GM18951 (cell line): ENCODE measurements around the gene OR11A1.
"Not testable (repeated sequence)": the region's sequence is repeated elsewhere in the genome, so short reads cannot be mapped to it uniquely, and the experiment has no call there.

Source experiments
- POLR2A ChIP-seq: IDR thresholded peaks from 4 replicates; pipeline ENCODE4 v1.6.1; 2011; ENCODE audit warnings: mild to moderate bottlenecking; ENCODE audit not compliant: insufficient read length, insufficient read depth; ENCODE audit errors: extremely low read depth
- in situ Hi-C: fragments of 300-500 bp; cut with MboI; formaldehyde crosslinking; loops from one replicate; pipeline ENCODE4 v1.12.0; 2022; ENCODE audit warnings: low sequenced_read_pairs, mixed read lengths, inconsistent platforms; ENCODE audit not compliant: unreplicated experiment

OR11A1 gene

DNA sequence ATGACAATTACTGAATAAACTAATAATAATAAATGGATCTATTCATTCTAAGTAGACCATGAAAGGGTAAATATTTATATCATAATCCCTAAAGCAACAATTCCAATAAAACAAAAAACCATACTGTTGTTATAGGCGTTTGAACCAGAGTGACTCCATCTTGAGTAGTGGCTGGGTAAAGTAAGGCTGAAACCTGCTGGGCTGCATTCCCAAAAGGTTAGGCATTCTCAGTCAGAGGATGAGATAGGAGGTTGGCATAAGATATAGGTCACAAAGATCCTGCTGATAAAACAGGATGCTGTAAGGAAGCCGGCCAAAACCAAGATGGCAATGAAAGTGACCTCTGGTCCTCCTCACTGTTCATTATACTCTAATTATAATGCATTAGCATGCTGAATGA lies 8.4 kb upstream of the OR11A1 start:
- in situ Hi-C loops, result no loop called here
- no peak for TF ChIP-seq POLR2A

DNA sequence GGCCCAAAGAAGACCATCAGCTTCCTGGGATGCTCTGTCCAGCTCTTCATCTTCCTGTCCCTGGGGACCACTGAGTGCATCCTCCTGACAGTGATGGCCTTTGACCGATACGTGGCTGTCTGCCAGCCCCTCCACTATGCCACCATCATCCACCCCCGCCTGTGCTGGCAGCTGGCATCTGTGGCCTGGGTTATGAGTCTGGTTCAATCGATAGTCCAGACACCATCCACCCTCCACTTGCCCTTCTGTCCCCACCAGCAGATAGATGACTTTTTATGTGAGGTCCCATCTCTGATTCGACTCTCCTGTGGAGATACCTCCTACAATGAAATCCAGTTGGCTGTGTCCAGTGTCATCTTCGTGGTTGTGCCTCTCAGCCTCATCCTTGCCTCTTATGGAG lies 5.2 kb upstream of the OR11A1 start:
- no peak for TF ChIP-seq POLR2A
- in situ Hi-C loops, result no loop called here

- TF ChIP-seq POLR2A, result no peak
- in situ Hi-C loops, result no loop called here
Observed at GRCh38 chr6:29461021-29461814, 4.3 kb upstream of the OR11A1 start.

GRCh38 chr6:29451471-29452193 lies 5.2 kb downstream of the OR11A1 start:
- no peak for TF ChIP-seq POLR2A
- in situ Hi-C loops, result no loop called here

- in situ Hi-C loops, result no loop called here
- TF ChIP-seq POLR2A, result no peak
Observed at GRCh38 chr6:29447670-29448069, 9.2 kb downstream of the OR11A1 start.

DNA sequence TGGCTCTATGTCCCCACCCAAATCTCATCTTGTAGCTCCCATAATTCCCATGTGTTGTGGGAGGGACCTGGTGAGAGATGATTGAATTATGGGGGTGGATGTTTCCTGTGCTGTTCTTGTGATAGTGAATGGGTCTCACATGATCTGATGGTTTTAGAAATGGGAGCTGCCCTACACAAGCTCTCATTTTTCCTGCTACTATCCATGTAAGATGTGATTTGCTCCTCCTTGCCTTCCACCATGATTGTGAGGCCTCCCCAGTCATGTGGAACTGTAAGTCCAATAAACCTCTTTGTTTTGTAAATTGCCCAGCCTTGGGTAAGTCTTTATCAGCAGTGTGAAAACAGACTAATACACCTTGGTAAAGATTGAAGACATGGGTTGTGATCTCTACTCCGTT lies 12.8 kb downstream of the OR11A1 start:
- in situ Hi-C loops, result not testable (repeated sequence)

DNA sequence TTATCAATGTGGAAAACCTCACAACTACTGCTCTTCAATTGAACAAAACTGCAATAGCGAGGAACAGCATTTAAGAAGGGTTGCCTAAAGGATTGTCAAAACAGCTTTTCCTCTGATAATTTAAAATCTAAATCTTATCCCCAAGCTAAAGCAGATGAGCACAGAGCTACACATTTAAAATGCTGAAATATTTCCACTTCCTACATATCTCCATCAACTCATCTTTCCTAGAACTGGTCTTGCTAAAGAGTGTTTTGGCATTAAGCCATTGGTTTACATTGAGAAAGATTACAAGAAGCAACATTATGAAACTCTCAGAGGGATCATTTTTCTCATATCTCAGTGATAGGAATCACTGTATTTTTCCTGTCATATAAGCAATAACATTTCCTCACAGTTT lies 14.2 kb downstream of the OR11A1 start:
- no peak for TF ChIP-seq POLR2A
- in situ Hi-C loops, result no loop called here

DNA sequence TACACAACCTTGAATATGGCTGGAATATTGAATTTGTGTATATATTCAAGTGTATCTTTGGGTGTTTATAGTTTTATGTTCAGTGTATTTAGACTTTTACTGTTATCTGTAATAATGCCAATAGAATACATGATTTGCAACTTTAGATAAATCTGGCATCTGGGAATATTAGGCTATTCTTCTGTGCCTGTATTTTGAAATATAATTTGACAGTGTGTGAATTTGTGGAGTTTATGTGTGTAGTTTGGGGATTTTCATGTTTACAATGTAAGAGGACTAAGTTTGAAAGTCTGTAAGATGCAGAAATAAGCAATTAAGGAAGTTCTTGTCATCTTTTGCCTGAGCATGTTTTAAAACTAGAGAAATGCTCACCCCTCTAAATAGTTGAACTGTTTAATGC lies 17.9 kb downstream of the OR11A1 start, which contains the start of gene OR10C1:
TSS of gene OR10C1 (plus strand) at position 301 of the 400 bp plus-strand sequence. CDS start 710 bp downstream, outside the sequence.
- in situ Hi-C loops, result no loop called here
- TF ChIP-seq POLR2A, result no peak

- in situ Hi-C loops, result not testable (repeated sequence)
Observed at GRCh38 chr6:29436730-29437129, 20.1 kb downstream of the OR11A1 start.

- in situ Hi-C loops, result no loop called here
- no peak for TF ChIP-seq POLR2A
Observed at GRCh38 chr6:29426654-29427053, 30.2 kb downstream of the OR11A1 start.

- in situ Hi-C loops, result no loop called here
- TF ChIP-seq POLR2A, result no peak
Observed at GRCh38 chr6:29425075-29425474, 31.8 kb downstream of the OR11A1 start.

- no peak for TF ChIP-seq POLR2A
- in situ Hi-C loops, result no loop called here
Observed at GRCh38 chr6:29424575-29424974, 32.3 kb downstream of the OR11A1 start.

DNA sequence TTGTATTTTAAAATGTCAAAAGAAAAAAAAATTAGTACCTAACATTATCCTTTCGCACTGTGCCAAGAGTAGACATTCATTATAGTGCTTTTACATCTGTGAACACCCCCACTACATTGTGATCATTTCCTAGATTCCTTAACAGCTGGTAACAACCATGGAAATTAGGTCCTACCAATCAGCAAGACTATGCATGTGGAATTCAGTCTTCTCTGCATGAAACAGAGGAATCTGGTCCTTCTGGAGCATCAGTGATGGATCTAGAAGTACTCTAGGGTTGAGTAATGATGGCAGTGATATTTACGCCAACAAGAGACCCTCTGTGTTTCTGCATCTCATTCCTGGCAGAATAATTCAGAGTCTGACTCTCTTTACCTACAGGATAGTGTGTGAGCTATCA lies 32.7 kb downstream of the OR11A1 start:
- no peak for TF ChIP-seq POLR2A
- in situ Hi-C loops, result no loop called here

GRCh38 chr6:29419516-29419915 lies 37.4 kb downstream of the OR11A1 start:
- in situ Hi-C loops, result no loop called here
- TF ChIP-seq POLR2A, result no peak
